HCEC 1CT (cell line): Measurements from ENCODE around the gene ICAM2.
A peak's percentile ranks its signal among the peaks of the same experiment; 100 is the strongest.
"Not testable (repeated sequence)": the region's sequence is repeated elsewhere in the genome, so short reads cannot be mapped to it uniquely, and the experiment has no call there.

Source experiments
- DNase-seq: peaks from one replicate; pipeline ENCODE4 v3.0.0-alpha.2; 2017

ICAM2 gene

GRCh38 chr17:64008830-64009229, 11.6 kb downstream of the ICAM2 start:
- no peak for DNase-seq

GRCh38 chr17:64008346-64008745, 12.1 kb downstream of the ICAM2 start:
- no peak for DNase-seq

GRCh38 chr17:64007838-64008282, 12.6 kb downstream of the ICAM2 start:
- no peak for DNase-seq

- DNase-seq: not testable (repeated sequence)
These were observed 13.2 kb downstream of the ICAM2 start for GRCh38 chr17:64007089-64007837.

GRCh38 chr17:64006361-64007088, 13.9 kb downstream of the ICAM2 start:
- DNase-seq: no peak

GRCh38 chr17:64005734-64006167, 14.7 kb downstream of the ICAM2 start:
- no peak for DNase-seq

- DNase-seq: no peak
These were observed 15.3 kb downstream of the ICAM2 start for GRCh38 chr17:64004903-64005733.

GRCh38 chr17:64004218-64004770, 16.1 kb downstream of the ICAM2 start:
- DNase-seq: no peak

- DNase-seq: no peak
These were observed 16.8 kb downstream of the ICAM2 start for GRCh38 chr17:64003526-64004121.

GRCh38 chr17:64002658-64003525, 17.5 kb downstream of the ICAM2 start:
- no peak for DNase-seq

GRCh38 chr17:64001763-64002529, 18.5 kb downstream of the ICAM2 start:
- DNase-seq: no peak

GRCh38 chr17:64001091-64001579, 19.3 kb downstream of the ICAM2 start:
- no peak for DNase-seq

- no peak for DNase-seq
These were observed 20.5 kb downstream of the ICAM2 start for GRCh38 chr17:63999680-64000531.

GRCh38 chr17:63998721-63999679, 21.4 kb downstream of the ICAM2 start:
- DNase-seq: no peak

- DNase-seq: peak; percentile 31
These were observed 22.2 kb downstream of the ICAM2 start, which contains the start of gene PRR29 for GRCh38 chr17:63998050-63998720. Gene PRR29, plus strand, starts transcription at chr17:63998351. Its CDS starts 14 bp downstream, at chr17:63998365.

- DNase-seq: no peak
These were observed 22.9 kb downstream of the ICAM2 start for GRCh38 chr17:63997341-63998048.
